Nephron (organoid): ENCODE measurements around the gene KRTAP10-10.

Experiments used
- H3K27ac Mint-ChIP-seq, 3 experiments: 2 replicates each; pipeline ENCODE4 v1.8.0; 2020; ENCODE audit warnings: mixed read lengths in 3 of 3, mild to moderate bottlenecking in 2 of 3, moderate library complexity in 1 of 3
- H3K27me3 Mint-ChIP-seq: 2 replicates; pipeline ENCODE4 v1.8.0; 2021; ENCODE audit warnings: low read depth, mild to moderate bottlenecking, moderate library complexity, mixed read lengths
- H3K36me3 Mint-ChIP-seq: 2 replicates; pipeline ENCODE4 v1.8.0; 2020; ENCODE audit warnings: low read depth, mixed read lengths
- H3K4me1 Mint-ChIP-seq: 2 replicates; pipeline ENCODE4 v1.8.0; 2020; ENCODE audit warnings: mixed read lengths
- H3K4me3 Mint-ChIP-seq, 3 experiments: 2 replicates each; pipeline ENCODE4 v1.8.0; 2020; ENCODE audit warnings: mild to moderate bottlenecking in 3 of 3, mixed read lengths in 3 of 3, moderate library complexity in 2 of 3
- H3K9me3 Mint-ChIP-seq: 2 replicates; pipeline ENCODE4 v1.8.0; 2020; ENCODE audit warnings: mixed read lengths
- TF ChIP-seq, protein P1 (sequence below), 3 experiments: fragments of 200-600 bp; sonication (generic); IDR thresholded peaks; one replicate each; pipeline ENCODE4 v1.5.0; 2021; ENCODE audit warnings: antibody characterized with exemption in 3 of 3; ENCODE audit not compliant: unreplicated experiment in 3 of 3

KRTAP10-10 gene

DNA sequence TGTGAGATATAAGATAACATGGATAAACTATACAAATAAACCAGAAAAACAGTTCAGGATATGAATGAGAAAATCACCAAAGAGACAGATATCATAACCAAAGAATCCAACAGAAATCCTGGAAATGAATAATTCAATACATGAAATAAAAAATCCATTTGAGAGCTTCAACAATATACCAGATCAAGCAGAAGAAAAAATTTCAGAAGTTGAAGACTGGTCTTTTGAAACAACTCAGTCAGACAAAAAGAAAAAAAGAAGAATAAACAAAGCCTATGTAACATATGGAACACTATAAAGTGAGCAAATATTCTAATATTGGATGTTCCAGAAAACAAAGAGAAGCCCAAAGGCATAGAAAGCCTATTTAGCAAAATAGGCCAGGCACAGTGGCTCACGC, 34.8 kb downstream of the KRTAP10-10 start:
- Mint-ChIP-seq H3K27ac (no peak overlapping the region), H3K36me3 (peaks cover 10% of the 10 kb centered on the region), H3K27me3 (peaks cover 17% of the 10 kb centered on the region), H3K4me1 (no peaks in the 10 kb centered on the region), H3K9me3 (peaks cover 67% of the 10 kb centered on the region), H3K4me3 (no peak overlapping the region)
- TF ChIP-seq, protein P1, sequence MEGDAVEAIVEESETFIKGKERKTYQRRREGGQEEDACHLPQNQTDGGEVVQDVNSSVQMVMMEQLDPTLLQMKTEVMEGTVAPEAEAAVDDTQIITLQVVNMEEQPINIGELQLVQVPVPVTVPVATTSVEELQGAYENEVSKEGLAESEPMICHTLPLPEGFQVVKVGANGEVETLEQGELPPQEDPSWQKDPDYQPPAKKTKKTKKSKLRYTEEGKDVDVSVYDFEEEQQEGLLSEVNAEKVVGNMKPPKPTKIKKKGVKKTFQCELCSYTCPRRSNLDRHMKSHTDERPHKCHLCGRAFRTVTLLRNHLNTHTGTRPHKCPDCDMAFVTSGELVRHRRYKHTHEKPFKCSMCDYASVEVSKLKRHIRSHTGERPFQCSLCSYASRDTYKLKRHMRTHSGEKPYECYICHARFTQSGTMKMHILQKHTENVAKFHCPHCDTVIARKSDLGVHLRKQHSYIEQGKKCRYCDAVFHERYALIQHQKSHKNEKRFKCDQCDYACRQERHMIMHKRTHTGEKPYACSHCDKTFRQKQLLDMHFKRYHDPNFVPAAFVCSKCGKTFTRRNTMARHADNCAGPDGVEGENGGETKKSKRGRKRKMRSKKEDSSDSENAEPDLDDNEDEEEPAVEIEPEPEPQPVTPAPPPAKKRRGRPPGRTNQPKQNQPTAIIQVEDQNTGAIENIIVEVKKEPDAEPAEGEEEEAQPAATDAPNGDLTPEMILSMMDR (IDR thresholded peaks at IDR 0.05; ENCODE audit: unreplicated experiment in 3 of 3) = no peak

DNA sequence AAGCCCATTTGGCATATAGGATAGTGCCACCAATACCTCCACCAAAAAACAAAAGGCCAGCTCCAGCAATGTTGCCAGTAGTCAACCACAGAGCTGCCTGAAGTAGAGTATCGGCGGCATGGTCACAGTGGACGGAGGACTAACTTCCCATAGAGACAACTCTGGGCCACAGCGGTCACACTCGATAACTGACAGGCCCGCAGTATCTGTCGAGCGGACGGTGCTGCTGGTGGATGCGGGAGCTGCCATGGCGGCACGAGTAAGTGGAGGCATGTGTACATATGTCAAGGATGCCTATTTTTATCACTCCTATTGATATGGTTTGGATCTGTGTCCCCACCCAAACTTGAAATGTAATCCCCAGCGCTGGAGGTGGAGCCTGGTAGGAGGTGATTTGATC, 40.7 kb downstream of the KRTAP10-10 start:
- Mint-ChIP-seq H3K9me3 (peaks cover 20% of the 10 kb centered on the region), H3K27me3 (peaks cover 37% of the 10 kb centered on the region), H3K4me3 (no peak overlapping the region), H3K27ac (no peak overlapping the region), H3K36me3 (peaks cover 2% of the 10 kb centered on the region), H3K4me1 (no peaks in the 10 kb centered on the region)
- TF ChIP-seq, protein P1 (IDR thresholded peaks at IDR 0.05; ENCODE audit: unreplicated experiment in 3 of 3) = no peak

DNA sequence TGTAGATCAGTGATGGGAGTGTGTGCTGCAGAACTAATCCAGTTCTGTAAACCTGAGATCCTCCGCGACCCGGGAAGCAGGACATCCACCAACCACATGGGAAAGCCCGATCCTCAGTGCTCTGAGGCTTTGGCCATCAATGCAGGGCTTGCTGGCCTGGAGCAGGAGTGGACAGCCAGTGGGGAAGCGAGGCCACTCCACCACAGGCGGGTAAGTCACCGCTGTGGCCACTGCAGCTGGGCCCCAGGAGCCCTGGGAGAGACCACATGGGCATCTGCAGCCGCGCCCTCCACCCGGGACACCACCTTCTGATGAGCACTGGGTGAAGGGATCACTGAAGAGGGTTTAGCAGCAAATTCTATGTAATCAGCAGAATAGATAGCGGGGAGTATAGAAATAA, 44.0 kb downstream of the KRTAP10-10 start:
- H3K9me3 Mint-ChIP-seq = no peaks in the 10 kb centered on the region
- H3K27ac Mint-ChIP-seq = no peak overlapping the region
- H3K27me3 Mint-ChIP-seq = peaks cover 52% of the 10 kb centered on the region

DNA sequence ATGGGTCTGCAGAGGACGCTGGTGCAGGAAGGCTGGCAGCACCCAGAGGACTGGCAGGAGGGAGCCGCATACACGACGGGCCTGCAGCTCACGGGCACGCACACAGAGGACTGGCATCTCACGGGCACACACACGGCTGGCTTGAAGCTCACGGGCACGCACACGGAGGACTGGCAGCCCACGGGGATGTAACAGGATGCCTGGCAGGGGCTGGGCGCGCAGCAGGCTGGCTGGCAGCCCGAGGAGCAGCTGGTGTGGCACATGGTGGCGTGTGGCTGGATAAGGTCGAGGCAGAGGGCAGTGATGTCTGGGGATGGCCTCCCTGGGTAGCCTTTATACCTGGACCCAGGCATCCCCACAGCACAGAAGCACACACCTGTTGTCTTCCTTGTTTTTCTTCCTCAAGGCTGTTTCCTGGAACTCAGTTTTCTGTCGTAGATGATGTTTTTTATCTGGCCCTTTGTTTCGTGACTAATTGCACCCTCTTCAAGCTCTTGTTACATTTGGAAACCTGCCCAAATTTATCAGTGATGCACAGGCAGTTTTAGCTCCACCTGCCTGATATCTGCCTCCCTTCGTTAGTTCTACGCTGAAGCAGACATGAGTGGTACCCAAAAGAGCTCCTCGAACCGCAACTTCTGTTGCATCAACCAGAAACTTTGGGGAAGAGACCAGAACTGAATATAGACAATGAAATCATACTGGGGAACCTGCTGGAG, 44.9 kb downstream of the KRTAP10-10 start, which contains the start of gene KRTAP12-1:
TSS of gene KRTAP12-1 (minus strand) at position 303 of the 719 bp plus-strand sequence. CDS start at position 263, 40 bp downstream.
- peaks cover 53% of the 10 kb centered on the region for H3K27me3 Mint-ChIP-seq
- H3K4me1 Mint-ChIP-seq = peaks cover 5% of the 10 kb centered on the region
- no peaks in the 10 kb centered on the region for H3K9me3 Mint-ChIP-seq
- no peak within 1 kb of the TSS for H3K4me3 Mint-ChIP-seq
- TF ChIP-seq, protein P1 (IDR thresholded peaks at IDR 0.05; ENCODE audit: unreplicated experiment in 3 of 3) = no peak
- H3K27ac Mint-ChIP-seq = no peak within 1 kb of the TSS
- H3K36me3 Mint-ChIP-seq = no peaks in the 10 kb centered on the region

More for the DNA sequence above, 44.0 kb downstream of the KRTAP10-10 start:
- TF ChIP-seq, protein P1 (IDR thresholded peaks at IDR 0.05; ENCODE audit: unreplicated experiment in 3 of 3) = no peak
- H3K4me1 Mint-ChIP-seq = no peaks in the 10 kb centered on the region
- H3K36me3 Mint-ChIP-seq = no peaks in the 10 kb centered on the region
- H3K4me3 Mint-ChIP-seq = no peak overlapping the region

DNA sequence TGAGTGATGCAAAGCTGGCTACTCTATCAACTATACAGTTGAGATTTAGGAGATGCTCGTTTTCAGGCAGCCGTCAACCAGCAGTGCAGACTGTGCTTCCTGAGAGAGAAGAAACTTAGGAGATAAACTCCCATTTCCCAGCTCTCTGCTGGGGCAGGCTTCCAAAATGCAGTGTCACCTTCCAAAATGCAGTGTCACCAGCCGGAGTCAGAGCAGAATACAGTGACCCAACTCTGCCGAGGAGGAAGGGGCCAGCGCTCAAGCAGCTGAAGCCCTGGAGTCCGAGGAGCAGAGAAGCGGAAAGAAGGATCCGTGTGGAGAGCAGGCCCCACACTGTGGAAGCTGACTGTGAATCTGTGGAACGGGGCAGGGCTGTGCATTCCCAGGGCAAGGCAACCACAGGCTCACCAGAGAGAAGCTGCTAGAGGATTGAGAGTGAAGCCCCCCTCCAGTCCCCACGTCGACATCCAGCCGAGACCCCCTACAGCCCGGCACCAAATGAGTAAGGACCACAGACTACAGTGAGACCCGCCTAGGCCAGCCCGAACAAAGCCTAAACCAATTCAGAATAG, 45.5 kb downstream of the KRTAP10-10 start:
- H3K27me3 Mint-ChIP-seq = peaks cover 53% of the 10 kb centered on the region
- TF ChIP-seq, protein P1 (IDR thresholded peaks at IDR 0.05; ENCODE audit: unreplicated experiment in 3 of 3) = no peak
- no peak overlapping the region for H3K27ac Mint-ChIP-seq
- peaks cover 11% of the 10 kb centered on the region for H3K4me1 Mint-ChIP-seq
- H3K4me3 Mint-ChIP-seq = no peak overlapping the region
- no peaks in the 10 kb centered on the region for H3K9me3 Mint-ChIP-seq
- no peaks in the 10 kb centered on the region for H3K36me3 Mint-ChIP-seq
